CD4-positive, alpha-beta T cell treated with Interleukin-4 for 4 hours (primary cell): ENCODE results near the gene TMEM187.

ENCODE experiments used
- DNase-seq: peaks from one replicate; pipeline ENCODE4 v3.0.0-alpha.2; 2020

Gene TMEM187

GRCh38 chrX:154006947-154007346, 34.4 kb downstream of the TMEM187 start:
- DNase-seq: no peak

- no peak for DNase-seq
Measured at GRCh38 chrX:154008521-154008920, 36.0 kb downstream of the TMEM187 start.

DNA sequence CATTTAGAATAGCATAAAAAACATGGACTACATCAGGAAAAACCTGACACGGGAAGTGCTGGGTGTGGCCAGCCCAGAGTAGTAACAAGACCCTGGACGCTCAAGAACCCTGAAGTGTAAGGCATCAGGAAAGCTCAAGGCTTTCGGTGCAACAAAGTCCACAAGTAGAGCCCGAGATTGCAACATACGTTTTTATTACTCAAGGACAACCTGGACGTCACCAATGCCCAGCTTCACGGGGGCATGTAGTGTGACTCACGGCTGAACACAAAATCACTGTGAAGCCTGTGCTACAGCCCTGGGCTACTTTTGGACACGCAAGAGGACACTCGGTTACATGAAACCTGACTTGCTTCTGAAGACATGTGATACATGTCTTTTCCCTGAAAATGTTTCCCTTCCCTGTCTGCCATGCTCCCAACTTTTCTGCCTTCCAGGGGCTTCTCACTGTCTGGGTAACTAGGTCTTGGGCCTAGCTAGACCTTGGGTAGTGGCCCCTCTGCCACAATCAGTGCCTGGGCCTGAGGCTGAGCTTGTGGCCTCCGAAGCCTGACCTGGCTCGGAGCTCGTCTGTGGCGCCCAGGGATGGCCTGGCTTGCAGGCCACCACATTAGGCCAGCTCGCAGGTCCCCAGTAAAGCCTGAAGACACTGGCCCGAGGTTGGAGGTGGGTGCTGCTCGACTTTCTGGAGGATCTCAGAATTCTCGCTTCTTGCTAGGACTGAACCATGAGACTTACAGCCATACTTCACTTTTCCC, 38.0 kb downstream of the TMEM187 start:
- no peak for DNase-seq

GRCh38 chrX:154011376-154012335, 39.1 kb downstream of the TMEM187 start:
- no peak for DNase-seq

DNA sequence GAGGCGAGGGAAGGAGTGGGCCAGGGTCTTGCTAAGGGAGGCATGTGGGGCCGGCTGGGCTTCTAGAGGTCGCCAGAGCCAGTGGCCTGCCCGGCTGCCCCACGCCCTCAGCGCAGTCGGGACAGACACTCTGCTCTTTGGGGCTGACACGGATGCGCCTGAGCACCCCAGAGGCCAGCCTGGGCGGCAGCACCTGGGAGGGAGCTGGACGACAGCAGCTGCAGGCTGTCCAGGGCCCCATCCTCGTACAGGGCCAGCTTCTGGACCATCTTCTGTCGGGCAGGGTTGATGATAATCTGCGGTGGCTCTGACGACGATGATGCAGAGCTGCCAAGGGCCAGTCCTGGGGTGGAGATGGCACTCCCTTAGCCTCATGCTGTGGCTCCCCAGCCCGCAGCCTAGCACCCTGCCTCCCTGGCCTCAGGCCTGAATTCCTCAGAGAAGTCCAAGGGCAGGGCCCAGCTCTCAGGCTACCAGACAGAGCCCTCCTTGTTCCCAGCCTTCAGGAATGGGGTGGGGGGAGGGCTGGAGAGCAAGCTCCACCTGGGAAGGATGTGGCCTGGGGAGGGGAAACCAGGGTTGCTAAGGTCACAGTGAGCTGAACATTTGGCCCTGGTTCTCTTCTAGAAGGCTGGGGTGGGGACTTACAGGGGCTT, 39.9 kb downstream of the TMEM187 start:
- DNase-seq: no peak

DNA sequence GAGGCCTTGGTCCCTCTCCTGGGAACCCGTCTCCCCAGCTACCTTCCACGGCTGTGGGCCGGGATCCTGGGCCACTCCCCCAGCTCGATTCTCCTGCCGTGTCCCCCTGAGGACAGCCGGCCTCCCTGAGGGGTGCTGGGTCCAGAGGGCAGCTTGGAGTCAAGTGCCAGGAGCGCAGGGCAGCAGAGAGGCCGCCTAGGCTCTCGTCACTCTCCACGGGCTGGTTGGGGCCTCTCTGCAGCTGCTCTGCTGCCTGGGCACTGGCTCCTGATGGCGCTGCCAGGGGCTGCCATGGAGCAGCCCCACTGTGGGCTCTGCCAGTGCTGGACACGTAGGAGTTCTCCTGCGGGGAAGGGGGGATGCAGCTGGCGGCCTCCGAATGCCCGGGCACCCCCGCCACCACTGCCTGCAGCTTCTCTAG, 40.5 kb downstream of the TMEM187 start:
- DNase-seq: no peak

- DNase-seq: peak; percentile 38
Measured at GRCh38 chrX:154013614-154014360, 41.2 kb downstream of the TMEM187 start.

- DNase-seq: no peak
Measured at GRCh38 chrX:154014429-154015380, 42.2 kb downstream of the TMEM187 start.

- DNase-seq: no peak
Measured at GRCh38 chrX:154015581-154016264, 43.2 kb downstream of the TMEM187 start.

- no peak for DNase-seq
Measured at GRCh38 chrX:154016366-154017076, 44.0 kb downstream of the TMEM187 start.

DNA sequence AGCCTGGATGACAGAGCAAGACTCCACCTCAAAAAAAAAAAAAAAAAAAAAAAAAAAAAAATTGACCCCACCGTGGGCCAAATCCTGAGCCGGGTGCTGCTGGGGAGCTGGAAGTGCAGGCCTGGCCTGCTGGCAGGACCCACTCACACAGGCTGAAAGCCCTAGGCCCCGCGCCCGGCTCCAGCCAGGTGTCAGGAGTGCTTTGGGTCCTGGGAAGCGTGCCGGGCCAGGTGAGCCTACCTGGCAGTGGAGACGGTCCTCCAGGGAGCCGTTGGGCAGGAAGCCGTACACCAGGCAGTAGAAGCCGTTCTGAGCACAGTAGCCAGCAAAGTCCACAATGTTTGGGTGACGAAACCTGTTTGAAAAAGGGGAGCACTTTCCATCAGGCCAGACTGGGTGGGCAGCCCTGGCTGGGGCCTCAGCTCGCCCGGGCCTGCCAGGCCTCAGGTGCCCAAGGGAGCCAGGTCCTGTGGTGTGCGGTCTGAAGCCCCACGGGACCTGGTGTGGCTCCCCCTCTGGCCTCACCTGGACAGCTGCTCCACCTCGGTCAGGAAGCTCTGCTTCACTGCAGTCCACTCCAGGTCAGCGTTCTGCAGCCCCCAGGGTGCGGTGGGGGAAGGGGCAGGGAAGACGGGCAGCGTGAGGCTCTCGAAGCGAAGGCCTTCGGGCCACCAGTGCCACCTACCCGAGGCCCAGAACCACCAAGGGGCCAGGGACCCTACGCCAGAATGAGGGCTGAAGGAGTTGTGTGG, 45.4 kb downstream of the TMEM187 start:
- DNase-seq: no peak

GRCh38 chrX:154018518-154019060, 46.0 kb downstream of the TMEM187 start:
- DNase-seq: no peak

GRCh38 chrX:154019061-154019621, 46.6 kb downstream of the TMEM187 start:
- DNase-seq: no peak

DNA sequence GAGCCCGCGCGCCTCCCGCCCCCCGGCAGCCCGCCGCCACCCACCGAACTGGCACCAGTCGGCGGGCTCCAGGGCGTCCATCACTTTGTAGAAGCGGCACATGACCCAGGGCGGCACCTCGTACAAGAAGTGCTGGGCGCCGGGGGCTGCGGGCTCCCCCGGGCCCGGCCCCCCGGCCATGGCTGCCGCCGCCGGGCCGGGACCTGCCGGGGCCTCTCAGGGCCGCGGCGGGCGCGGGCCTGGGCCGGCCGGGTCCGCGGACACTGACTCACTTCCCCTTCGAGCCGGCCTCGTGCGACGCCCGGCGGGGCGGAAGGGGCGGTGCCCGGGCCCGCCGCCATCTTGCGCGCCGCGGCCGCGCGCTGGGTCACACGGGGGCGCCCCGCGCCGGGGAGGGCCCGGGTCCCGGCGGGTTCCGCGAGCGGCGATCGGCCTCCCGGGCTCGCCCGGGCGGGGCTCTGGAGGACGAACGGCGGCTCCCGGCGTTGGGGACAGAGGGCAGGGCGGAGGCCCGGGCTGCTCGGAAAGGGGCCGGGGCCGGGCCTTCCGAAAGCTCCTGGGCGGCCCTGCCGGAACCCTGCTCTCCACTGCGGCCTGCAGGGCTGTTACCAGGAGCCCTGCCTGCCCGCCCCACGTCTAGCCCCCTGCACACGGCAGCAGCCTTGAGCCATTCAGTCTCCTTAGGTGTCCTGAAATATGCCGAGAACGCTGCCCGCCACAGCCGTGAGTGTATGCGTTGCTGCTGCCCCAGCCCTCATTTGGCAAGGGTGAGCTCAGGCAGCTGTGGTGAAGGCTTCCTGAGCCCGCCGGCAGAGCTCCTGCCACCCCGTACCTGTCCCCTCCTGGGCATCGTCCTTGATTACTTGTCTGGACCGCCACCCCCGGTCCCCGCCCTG, 47.3 kb downstream of the TMEM187 start, which contains the start of gene IRAK1:
Gene IRAK1 (minus strand): TSS at position 270 of the 896 bp plus-strand sequence. CDS start 90 bp downstream, at position 180.
- DNase-seq: peak; percentile 34

- no peak for DNase-seq
Measured at GRCh38 chrX:154020536-154021115, 48.1 kb downstream of the TMEM187 start.

DNA sequence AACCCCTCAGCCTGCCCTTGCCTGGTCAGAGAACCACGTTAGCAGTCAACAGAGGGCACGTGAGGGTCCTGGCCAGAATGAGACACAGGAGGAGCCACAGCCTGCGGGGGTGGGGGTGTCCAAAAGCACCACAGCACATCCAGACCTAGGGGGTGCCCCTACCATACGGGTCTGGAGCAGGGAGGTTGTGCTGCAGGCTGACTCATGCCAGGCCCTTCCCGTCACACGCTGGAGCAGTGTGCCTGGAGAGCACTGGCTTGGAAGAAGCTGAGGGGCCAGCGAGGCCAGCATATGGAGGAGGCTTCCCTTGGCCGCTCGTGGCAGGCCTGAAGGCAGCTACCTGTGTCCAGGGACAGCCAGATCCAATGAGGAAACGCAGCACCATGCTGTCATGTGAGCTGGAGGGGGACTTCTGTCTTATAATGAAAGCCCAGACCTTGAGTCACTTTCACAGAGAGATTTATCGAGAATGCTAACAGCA, 48.6 kb downstream of the TMEM187 start:
- DNase-seq: no peak

DNA sequence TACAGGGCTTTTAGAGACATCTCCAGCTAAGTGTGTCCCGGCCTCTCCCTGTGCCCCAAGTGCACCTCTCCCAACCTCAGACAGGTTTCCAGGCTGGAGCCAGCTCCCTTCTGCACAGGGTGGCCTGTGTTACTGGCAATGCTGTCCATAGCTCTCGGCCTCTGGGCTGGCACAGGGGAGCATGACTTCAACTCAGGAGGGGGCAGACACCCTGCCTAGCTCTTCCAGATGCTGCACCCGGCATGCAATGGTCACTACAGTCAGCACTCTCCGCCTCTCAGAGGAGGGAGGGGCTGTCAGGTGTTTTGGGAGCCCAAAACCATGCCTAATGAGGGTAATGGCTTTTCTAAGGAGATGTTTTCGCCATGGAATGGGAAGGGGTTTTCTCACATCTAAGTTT, 49.6 kb downstream of the TMEM187 start:
- no peak for DNase-seq
